Endothelial cell of umbilical vein (primary cell): ENCODE results near the gene VWA8. TPM values are rescaled to one million over a fixed set of nuclear protein-coding genes. Genes with fewer than 3 reads are reported as not detected.

Source experiments
- BruUV-seq: library from RNA; stranded (reverse); fragments of 400-500 nt; replicated peaks from 2 replicates; lab custom pipeline; 2021; lab: Mats Ljungman, UMichigan
- CTCF ChIA-PET: fragments of 300-600, 350-600 bp; sonication (Branson Sonifier 250); formaldehyde crosslinking; loops from one replicate; lab custom pipeline; 2021; ENCODE audit warnings: antibody characterized with exemption, inconsistent platforms; lab: Charles Lee
- POLR2A ChIA-PET: fragments of 300-600, 350-600 bp; sonication (Branson Sonifier 250); formaldehyde crosslinking; loops from one replicate; lab custom pipeline; 2021; ENCODE audit warnings: antibody characterized with exemption, inconsistent platforms; lab: Charles Lee
- DNase-seq: peaks from one replicate; pipeline ENCODE4 v3.0.0-alpha.2; 2011; ENCODE audit warnings: low read depth, low spot score
- FAIRE-seq: peaks from 2 replicates; lab custom pipeline; 2011; peaks lifted over from hg19 to GRCh38; lab: Jason Lieb, UNC
- H2AFZ ChIP-seq: 2 replicates; pipeline ENCODE4 v1.6.0; 2012; ENCODE audit warnings: low read depth, low read length, control low read depth, inconsistent platforms
- H3K27ac ChIP-seq: 2 replicates; pipeline ENCODE4 v1.5.1; 2011; ENCODE audit warnings: low read depth, mild to moderate bottlenecking, control low read depth, low read length, moderate library complexity; ENCODE audit not compliant: insufficient read depth
- H3K27me3 ChIP-seq, 2 experiments: 2 replicates each; pipeline versions ENCODE4 v1.6.0 to v1.6.1; 2011; ENCODE audit warnings: low read length in 2 of 2, mixed read lengths in 1 of 2; ENCODE audit not compliant: control insufficient read depth in 2 of 2, insufficient read depth in 2 of 2
- H3K36me3 ChIP-seq, 2 experiments: 2 replicates in 1 of 2; 3 replicates in 1 of 2; pipeline ENCODE4 v1.5.1; 2011; ENCODE audit warnings: low read length in 2 of 2, mild to moderate bottlenecking in 1 of 2, moderate library complexity in 1 of 2; ENCODE audit not compliant: control insufficient read depth in 2 of 2, insufficient read depth in 2 of 2; ENCODE audit errors: extremely low read depth in 1 of 2
- H3K4me1 ChIP-seq: 3 replicates; pipeline ENCODE4 v1.5.1; 2011; ENCODE audit warnings: mild to moderate bottlenecking, low read length; ENCODE audit not compliant: control insufficient read depth, insufficient read depth; ENCODE audit errors: extremely low read depth
- H3K4me2 ChIP-seq: 2 replicates; pipeline ENCODE4 v1.6.1; 2011; ENCODE audit warnings: low read length, control low read depth, mixed read lengths; ENCODE audit not compliant: insufficient read depth
- H3K4me3 ChIP-seq, 3 experiments: fragments of 200-600 bp in 1 of 3; sonication (generic), shearing (Covaris generic) in 1 of 3; replicated peaks in 1 of 3; 2 replicates each; pipeline ENCODE4 v1.5.1; 2011 to 2016; ENCODE audit warnings: control low read depth in 3 of 3, low read length in 3 of 3, mild to moderate bottlenecking in 2 of 3, inconsistent platforms in 1 of 3, low read depth in 1 of 3, moderate library complexity in 1 of 3; ENCODE audit not compliant: insufficient read depth in 1 of 3
- H3K79me2 ChIP-seq: 2 replicates; pipeline ENCODE4 v1.6.0; 2012; ENCODE audit warnings: low read length, inconsistent platforms; ENCODE audit not compliant: control insufficient read depth, insufficient read depth
- H3K9ac ChIP-seq: replicated peaks from 2 replicates; pipeline ENCODE3; 2011; ENCODE audit warnings: low read length, control low read depth; ENCODE audit not compliant: insufficient read depth; ENCODE audit errors: extremely low read depth
- H3K9me1 ChIP-seq: replicated peaks from 3 replicates; pipeline ENCODE4 v1.6.0; 2011; ENCODE audit warnings: mild to moderate bottlenecking, low read length; ENCODE audit not compliant: control insufficient read depth, insufficient read depth; ENCODE audit errors: extremely low read depth
- H3K9me3 ChIP-seq: replicated peaks from 2 replicates; pipeline ENCODE4 v1.5.1; 2012; ENCODE audit warnings: low read length, inconsistent platforms; ENCODE audit not compliant: control insufficient read depth, insufficient read depth
- H4K20me1 ChIP-seq: replicated peaks from 2 replicates; pipeline ENCODE3; 2011; ENCODE audit warnings: mild to moderate bottlenecking, low read length; ENCODE audit not compliant: control insufficient read depth, insufficient read depth; ENCODE audit errors: extremely low read depth
- EZH2 ChIP-seq: IDR thresholded peaks from 2 replicates; pipeline ENCODE4 v1.6.1; 2012; ENCODE audit warnings: borderline replicate concordance, low read depth, mild to moderate bottlenecking, moderate library complexity, low read length, inconsistent platforms; ENCODE audit not compliant: severe bottlenecking
- GATA2 ChIP-seq: IDR thresholded peaks from 2 replicates; pipeline ENCODE4 v1.7.0; 2011; ENCODE audit warnings: low read depth, mild to moderate bottlenecking, moderate library complexity, mixed read lengths, low read length; ENCODE audit not compliant: insufficient read length, insufficient read depth
- MYC ChIP-seq: IDR thresholded peaks from one replicate; pipeline ENCODE4 v1.6.1; 2011; ENCODE audit warnings: mild to moderate bottlenecking, low read depth, low read length
- POLR2A ChIP-seq: IDR thresholded peaks from 2 replicates; pipeline ENCODE4 v1.6.1; 2012; ENCODE audit warnings: low read depth, mild to moderate bottlenecking, control low read depth, low read length
- dilution Hi-C: fragments of 300-500 bp; cut with MboI; formaldehyde crosslinking; loops from one replicate; pipeline ENCODE4 v1.15.0; 2019; ENCODE audit warnings: low sequenced_read_pairs; ENCODE audit not compliant: extremely low pct_ligation_motif_present
- intact Hi-C: fragments of 100-400 bp; cut with micrococcal nuclease; formaldehyde crosslinking; loops from one replicate; pipeline ENCODE4 v1.10.0; 2022
- polyA plus RNA-seq, 4 experiments: library from polyadenylated mRNA; depleted of rRNA in 3 of 4; stranded (reverse) in 3 of 4; unstranded in 1 of 4; fragments of >200 nt; gene quantifications; 2 replicates each; pipeline versions ENCODE4 v1.2.1 to v1.2.3, GENCODE V29; 2011 to 2012; ENCODE audit warnings: missing spikeins in 1 of 4
- total RNA-seq: library from RNA; stranded (reverse); gene quantifications from 2 replicates; pipeline ENCODE4 v1.2.3, GENCODE V29; 2021
- TF ChIP-seq, protein P1 (sequence below), 2 donors: IDR thresholded peaks; 1 replicate in 1 of 2; 2 replicates in 1 of 2; pipeline ENCODE4 v1.5.1; 2011; ENCODE audit warnings: low read length in 2 of 2, mild to moderate bottlenecking in 2 of 2, moderate library complexity in 2 of 2, control low read depth in 1 of 2, inconsistent platforms in 1 of 2, low read depth in 1 of 2; ENCODE audit not compliant: insufficient read depth in 1 of 2; ENCODE audit errors: extremely low read depth in 1 of 2

The VWA8 gene
- total and polyA plus RNA-seq, 2 donors (not counting 3 experiments of a cell fraction or from before 2014, with no cell fraction given): 2.9 to 11.3 TPM

DNA sequence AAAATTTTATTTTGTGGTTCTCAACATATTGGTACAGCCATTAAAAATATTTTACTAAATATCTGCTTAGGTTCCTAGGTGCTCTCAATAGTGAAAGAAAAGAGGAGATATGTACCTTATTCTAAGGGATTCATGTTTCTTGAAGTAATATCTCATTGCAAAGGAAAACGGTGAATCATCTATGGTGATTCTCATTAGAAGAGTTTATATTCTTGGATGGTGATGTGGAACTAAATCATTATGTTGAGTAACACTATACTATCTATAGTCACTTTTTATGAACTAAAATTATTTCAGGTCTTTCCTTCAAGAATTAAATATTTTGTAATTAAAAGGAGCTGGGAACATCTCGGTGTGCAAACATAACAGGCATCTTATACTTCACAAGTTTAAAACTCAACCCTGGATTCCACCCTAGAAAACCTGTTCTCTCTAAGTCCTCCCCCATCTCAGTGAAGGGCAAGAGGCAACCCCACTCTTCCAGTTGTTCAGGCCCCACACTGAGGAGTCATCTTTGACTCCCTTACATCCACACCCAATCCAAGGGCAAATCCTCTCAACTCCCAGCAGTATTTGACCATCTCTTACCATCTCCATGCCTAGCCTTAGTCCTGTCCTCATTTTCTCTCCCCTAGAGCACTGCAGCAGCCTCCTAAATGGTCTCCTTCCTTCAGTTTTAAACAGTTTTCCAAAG lies 363.4 kb downstream of the VWA8 start:
- dilution Hi-C loops: no loop called here
- peaks cover 12% of the 10 kb centered on the region for H3K4me1 ChIP-seq
- FAIRE-seq (no peak), DNase-seq (no peak)
- CTCF ChIA-PET: interaction anchor here (1.1 to 6.0 kb wide), 2 partner anchors 51 to 55 kb away, joined by 3 to 42 read pairs; no protein-coding TSS in a partner anchor
- no peak overlapping the region for H2AFZ ChIP-seq
- H3K9me1 ChIP-seq: no peaks in the 10 kb centered on the region
- H3K79me2 ChIP-seq: no peaks in the 10 kb centered on the region
- TF ChIP-seq EZH2: no peak
- TF ChIP-seq, protein P1, sequence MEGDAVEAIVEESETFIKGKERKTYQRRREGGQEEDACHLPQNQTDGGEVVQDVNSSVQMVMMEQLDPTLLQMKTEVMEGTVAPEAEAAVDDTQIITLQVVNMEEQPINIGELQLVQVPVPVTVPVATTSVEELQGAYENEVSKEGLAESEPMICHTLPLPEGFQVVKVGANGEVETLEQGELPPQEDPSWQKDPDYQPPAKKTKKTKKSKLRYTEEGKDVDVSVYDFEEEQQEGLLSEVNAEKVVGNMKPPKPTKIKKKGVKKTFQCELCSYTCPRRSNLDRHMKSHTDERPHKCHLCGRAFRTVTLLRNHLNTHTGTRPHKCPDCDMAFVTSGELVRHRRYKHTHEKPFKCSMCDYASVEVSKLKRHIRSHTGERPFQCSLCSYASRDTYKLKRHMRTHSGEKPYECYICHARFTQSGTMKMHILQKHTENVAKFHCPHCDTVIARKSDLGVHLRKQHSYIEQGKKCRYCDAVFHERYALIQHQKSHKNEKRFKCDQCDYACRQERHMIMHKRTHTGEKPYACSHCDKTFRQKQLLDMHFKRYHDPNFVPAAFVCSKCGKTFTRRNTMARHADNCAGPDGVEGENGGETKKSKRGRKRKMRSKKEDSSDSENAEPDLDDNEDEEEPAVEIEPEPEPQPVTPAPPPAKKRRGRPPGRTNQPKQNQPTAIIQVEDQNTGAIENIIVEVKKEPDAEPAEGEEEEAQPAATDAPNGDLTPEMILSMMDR (IDR thresholded peaks at IDR 0.05; ENCODE audit: extremely low read depth in 1 of 2, insufficient read depth in 1 of 2, low read depth in 1 of 2, low read length in 2 of 2): no peak
- BruUV-seq: no TSS peak
- no peaks in the 10 kb centered on the region for H4K20me1 ChIP-seq
- no peak overlapping the region for H3K27ac ChIP-seq
- H3K4me3 ChIP-seq: no peak overlapping the region
- no peak overlapping the region for H3K4me2 ChIP-seq
- no peaks in the 10 kb centered on the region for H3K27me3 ChIP-seq
- H3K9ac ChIP-seq: no peak overlapping the region
- H3K36me3 ChIP-seq: no peaks in the 10 kb centered on the region
- no peaks in the 10 kb centered on the region for H3K9me3 ChIP-seq
- intact Hi-C loops: loop anchor here (2.0 kb wide), 2 partner anchors 17 to 33 kb away; no protein-coding TSS in a partner anchor
- POLR2A ChIA-PET: interaction anchor here (0.6 kb wide), 1 partner anchor 108 kb away, joined by 3 read pairs; no protein-coding TSS in a partner anchor

DNA sequence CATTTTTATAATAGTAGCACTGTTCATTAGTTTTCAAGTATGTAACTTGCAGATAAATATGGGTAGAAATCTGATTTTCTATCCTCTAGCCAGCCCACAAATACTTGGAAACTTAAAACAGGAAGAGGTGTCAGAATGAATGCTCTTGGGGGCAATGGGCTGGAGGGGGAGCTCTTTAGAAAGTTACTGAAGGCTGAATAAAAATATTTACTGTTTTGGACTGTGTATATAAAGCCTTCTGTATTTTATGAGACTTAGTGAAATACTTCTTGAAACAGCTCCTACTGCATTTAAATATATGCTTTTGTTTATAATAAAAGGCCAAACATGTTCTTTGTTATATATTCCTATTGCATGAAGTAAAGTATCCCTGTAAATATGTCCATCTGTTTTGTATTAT lies 364.7 kb downstream of the VWA8 start:
- H3K4me2 ChIP-seq: peak overlapping the region; percentile 4
- H3K4me1 ChIP-seq: peaks cover 12% of the 10 kb centered on the region
- no peaks in the 10 kb centered on the region for H4K20me1 ChIP-seq
- CTCF ChIA-PET: interaction anchor here (0.8 to 6.0 kb wide), 7 partner anchors 9 to 137 kb away, joined by 3 to 42 read pairs (median 5); no protein-coding TSS in a partner anchor
- no TSS peak for BruUV-seq
- H3K36me3 ChIP-seq: no peaks in the 10 kb centered on the region
- dilution Hi-C loops (no loop called here), intact Hi-C loops (loop anchor here (1.0 to 2.0 kb wide), 4 partner anchors 19 to 56 kb away; no protein-coding TSS in a partner anchor)
- no peak overlapping the region for H3K4me3 ChIP-seq
- no peaks in the 10 kb centered on the region for H3K27me3 ChIP-seq
- peak overlapping the region; percentile 38 for H3K27ac ChIP-seq
- DNase-seq: peak; percentile 70
- H3K9me1 ChIP-seq: no peaks in the 10 kb centered on the region
- H3K9me3 ChIP-seq: no peaks in the 10 kb centered on the region
- no peaks in the 10 kb centered on the region for H3K79me2 ChIP-seq
- H2AFZ ChIP-seq: no peak overlapping the region
- POLR2A ChIA-PET: interaction anchor here (0.7 kb wide), 1 partner anchor 189 kb away, joined by 3 read pairs; no protein-coding TSS in a partner anchor
- peak overlapping the region; percentile 8 for H3K9ac ChIP-seq
- peak; percentile 61 for FAIRE-seq
- TF ChIP-seq MYC (no peak), POLR2A (no peak), GATA2 (no peak), EZH2 (no peak)
- TF ChIP-seq, protein P1 (IDR thresholded peaks at IDR 0.05; ENCODE audit: extremely low read depth in 1 of 2, insufficient read depth in 1 of 2, low read depth in 1 of 2, low read length in 2 of 2): peak in 1 of 2 donors; percentile 10
